Hematopoietic multipotent progenitor cell treated with erythropoietin and hydrocortisone succinate and interleukin-3 and kit ligand, for 17 days (in vitro differentiated cells): ENCODE results near the gene RNF34.

Source experiments
- DNase-seq: peaks from one replicate; pipeline ENCODE4 v3.0.0-alpha.2; 2015; ENCODE audit warnings: low spot score

Gene RNF34

DNA sequence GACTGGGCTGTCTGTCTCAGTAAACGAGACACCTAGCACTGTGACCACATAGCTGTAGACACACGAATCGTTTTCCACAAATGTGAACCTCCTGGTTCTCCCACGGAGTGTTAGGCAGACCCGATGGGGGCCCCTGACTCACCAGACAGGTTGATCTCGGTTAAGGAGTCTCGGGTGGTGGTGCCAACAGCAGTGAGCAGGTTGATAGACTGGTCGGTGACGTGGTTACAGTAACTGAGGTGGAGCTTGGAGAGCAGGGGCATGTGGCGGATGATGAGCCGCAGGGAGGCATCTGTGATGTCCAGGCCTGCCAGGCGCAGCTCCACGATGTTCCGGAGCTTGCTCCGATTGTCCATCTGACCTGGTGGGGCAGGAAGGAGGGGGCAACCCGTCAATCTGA is 39.8 kb downstream of the RNF34 start:
- DNase-seq, result no peak

- DNase-seq, result no peak
Observed at GRCh38 chr12:121440768-121441167, 40.9 kb downstream of the RNF34 start.

DNA sequence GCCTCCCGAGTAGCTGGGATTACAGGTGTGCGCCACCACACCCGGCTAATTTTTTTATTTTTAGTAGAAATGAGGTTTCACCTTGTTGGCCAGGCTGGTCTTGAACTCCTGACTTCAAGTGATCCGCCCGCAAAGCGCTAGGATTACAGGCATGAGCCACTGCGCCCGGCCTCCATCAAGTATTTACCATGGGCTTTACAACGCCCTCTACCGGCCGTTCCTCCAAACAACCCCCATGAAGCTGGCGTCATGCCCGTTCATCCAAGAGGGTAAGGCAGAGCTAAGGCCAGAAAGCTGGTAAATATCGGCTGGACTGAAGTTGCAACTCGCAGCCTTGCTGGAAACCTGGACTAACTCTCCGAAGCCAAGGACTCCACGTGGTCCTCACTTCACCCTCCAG is 41.6 kb downstream of the RNF34 start:
- peak; percentile 29 for DNase-seq

- no peak for DNase-seq
Observed at GRCh38 chr12:121442028-121442948, 42.4 kb downstream of the RNF34 start.

GRCh38 chr12:121443193-121443870 is 43.4 kb downstream of the RNF34 start:
- DNase-seq, result peak; percentile 66

DNA sequence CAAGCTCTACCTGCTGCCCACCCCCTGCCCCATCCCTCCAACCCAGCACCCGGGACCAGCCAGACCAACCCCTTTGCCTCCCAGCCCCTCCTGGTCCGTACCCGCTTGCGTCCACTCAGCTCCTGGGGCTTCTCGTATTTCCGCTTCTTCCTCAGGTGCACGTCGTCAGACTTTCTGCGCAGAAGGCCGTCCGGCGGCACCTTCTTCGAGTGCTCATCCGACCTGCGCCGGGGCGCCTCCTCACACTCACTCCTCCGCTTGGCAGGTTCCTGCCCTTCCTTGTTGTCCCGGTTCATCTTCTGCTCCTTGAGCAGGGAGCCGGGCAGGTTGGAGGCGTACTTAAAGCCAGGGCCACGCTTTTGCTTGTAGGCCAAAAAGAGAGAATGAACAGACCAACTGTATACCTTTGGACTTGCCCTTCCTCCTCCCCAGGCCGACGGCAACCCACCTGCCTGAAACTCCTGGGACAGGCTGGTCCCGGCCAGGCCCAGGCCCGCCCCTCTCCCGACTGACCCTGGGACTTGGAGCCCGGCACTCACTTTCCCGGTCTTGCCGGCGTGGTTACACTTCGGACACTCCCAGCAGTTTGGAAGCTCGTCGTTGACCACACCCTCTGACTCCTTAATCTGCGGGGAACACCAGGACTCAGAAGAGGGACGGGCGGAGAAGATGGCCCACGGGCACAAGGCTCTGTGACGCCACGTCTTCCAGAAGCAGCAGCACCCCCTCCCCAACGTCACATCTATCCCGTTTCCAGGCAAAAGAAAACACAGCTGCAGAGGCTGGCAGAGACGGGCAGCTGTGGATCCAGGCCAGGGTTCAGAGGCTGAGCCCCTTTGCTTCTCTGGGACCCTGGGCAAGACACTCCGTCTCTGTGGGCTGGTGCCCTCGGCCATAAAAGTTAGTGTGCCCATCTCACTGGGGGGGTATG is 44.3 kb downstream of the RNF34 start:
- no peak for DNase-seq

GRCh38 chr12:121444842-121445202 is 44.9 kb downstream of the RNF34 start:
- no peak for DNase-seq

- DNase-seq, result no peak
Observed at GRCh38 chr12:121446750-121447149, 46.8 kb downstream of the RNF34 start.

- DNase-seq, result no peak
Observed at GRCh38 chr12:121448771-121449315, 48.9 kb downstream of the RNF34 start.

- no peak for DNase-seq
Observed at GRCh38 chr12:121451961-121452339, 52.0 kb downstream of the RNF34 start.

DNA sequence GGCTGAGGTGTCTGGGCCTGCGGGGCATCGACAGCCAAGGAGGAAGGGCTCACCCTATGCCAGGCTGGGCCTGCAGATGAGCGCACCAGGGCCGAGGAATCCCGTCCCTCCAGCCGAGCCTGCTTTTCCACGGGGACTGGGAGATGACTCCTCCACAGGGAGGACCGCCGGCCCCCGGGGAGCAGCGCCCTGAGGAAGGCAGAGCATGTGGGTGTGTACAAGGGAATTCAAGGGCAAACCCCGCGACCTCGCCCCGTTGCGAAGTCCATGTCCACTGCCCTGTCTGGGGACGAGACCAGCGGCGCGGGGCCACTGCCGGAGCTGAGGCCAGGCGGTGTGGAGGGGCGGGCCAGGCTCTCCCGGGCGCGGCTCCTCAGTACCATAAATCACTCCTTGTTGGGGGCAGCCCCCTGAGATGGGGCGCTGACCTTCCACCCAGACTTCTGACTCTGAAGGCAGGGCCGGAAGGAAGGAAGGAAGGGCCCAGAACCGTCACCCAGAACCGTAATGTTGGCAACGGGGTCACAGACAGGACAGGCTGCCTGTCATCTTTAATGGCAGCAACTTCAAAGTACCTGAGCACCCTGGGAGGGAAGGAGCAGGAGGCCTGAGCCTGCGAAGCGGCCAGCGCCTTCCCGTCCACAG is 52.5 kb downstream of the RNF34 start:
- no peak for DNase-seq

DNA sequence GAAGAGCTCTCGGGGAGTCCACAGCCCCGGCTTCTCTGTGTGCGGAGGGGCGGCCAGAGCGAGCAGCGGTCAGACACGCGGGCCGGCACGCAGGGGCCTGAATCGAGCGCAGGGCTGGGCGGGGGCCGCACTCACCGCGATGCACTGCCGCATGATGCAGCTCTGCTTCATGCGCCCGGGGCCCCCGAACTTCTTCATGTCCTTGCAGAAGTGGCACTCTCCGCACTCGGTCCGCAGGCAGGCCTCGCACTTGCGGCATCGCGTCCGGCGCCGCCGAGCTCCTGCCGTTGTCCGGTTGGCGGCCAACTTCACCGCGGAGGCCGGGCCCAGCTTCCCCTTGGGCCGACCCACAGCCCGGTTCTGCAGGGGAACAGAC is 53.1 kb downstream of the RNF34 start:
- DNase-seq, result no peak

DNA sequence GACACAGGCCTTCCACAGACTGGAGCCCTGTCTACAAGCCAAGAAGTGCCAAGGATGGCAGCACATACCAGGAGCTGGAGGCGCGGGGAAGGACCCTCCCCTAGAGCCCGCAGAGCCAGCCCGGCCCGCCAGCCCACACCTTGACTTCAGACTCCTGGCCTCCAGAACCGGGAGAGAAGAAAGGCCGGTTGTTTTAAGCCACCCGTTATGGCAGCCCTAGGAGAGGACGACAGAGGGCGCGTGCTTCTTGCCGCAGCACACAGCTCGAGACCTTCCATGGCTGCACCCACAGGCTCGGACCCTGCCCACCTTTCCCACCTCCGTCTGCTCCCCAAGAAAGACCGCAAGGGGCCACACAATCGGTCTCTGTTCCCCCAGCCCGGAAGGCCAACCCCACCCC is 53.7 kb downstream of the RNF34 start:
- DNase-seq, result no peak

DNA sequence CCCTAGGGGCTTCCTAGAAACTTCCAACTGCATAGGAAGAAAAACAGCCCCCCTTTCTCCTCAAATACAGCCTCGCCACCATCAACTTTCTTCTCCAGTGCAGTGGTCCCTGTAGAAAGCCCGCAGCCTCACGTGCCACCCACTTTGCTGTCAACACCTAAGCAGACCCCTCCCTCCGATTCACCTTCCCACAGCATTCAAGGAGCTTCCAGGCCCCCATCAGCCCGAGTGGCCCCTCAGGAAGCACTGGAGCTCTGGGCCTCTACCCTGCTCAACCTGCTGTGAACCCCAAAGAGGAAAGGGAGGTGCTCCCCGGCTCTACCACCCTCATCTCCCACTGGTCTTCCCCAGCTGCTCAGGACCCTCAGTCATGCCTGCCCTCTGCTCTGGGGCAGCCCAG is 55.0 kb downstream of the RNF34 start:
- DNase-seq, result no peak

GRCh38 chr12:121455766-121456420 is 56.0 kb downstream of the RNF34 start:
- no peak for DNase-seq

- no peak for DNase-seq
Observed at GRCh38 chr12:121456551-121456950, 56.6 kb downstream of the RNF34 start.

DNA sequence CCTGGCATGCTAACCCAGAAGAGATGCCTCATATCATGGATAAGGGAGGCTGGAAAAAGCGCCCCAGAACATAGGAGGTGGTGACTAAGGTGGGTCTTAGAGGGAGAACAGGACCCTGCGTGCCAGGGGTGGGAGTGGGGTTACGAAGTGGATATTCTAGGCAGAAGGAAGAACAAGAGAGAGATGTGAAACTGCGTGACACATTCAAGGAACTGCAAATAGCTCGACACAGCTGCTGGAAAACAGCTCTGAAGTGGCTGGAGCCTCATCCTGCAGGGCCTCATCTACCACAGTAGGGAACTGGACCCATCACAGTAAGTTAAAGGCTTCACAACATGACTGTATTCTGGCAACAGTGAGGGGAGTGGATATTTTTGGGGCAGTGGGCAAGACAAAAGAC is 61.1 kb downstream of the RNF34 start:
- DNase-seq, result no peak

GRCh38 chr12:121464331-121464730 is 64.4 kb downstream of the RNF34 start:
- DNase-seq, result no peak

GRCh38 chr12:121465921-121466793 is 66.2 kb downstream of the RNF34 start:
- no peak for DNase-seq
